AG09309 (cell line): ENCODE measurements around the gene CARD11.
"Not testable (repeated sequence)": the region's sequence is repeated elsewhere in the genome, so short reads cannot be mapped to it uniquely, and the experiment has no call there.

Experiments
- DNase-seq: peaks from one replicate; pipeline ENCODE4 v3.0.0-alpha.2; 2010; ENCODE audit warnings: low read depth
- H3K4me3 ChIP-seq: 2 replicates; pipeline ENCODE4 v1.5.1; 2011; ENCODE audit warnings: mild to moderate bottlenecking, low read depth, low read length, moderate library complexity; ENCODE audit not compliant: control insufficient read depth
- TF ChIP-seq, protein P1 (sequence below): IDR thresholded peaks from 2 replicates; pipeline ENCODE4 v1.5.1; 2011; ENCODE audit warnings: mild to moderate bottlenecking, low read depth, low read length, inconsistent platforms; ENCODE audit not compliant: insufficient read depth, control insufficient read depth; ENCODE audit errors: missing control alignments

CARD11 gene

DNA sequence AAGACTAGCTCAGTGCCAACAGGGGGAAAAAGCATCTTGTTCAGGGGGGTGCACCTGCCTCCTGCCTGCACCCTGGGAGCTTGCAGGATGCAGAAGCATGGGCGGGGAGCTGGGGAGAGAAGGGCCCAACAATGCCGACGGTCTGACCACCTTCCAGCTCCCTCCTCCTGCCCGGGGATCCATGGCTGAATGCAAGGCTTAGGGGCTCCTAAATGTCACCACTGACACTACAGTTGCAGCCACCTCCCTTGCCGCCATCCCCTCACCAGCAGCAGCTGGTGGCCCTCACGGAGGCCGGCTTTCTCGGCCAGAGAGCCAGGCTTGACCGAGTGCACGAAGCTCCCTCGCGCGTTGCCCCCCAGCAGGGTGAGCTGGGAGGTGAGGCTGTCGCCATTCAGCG lies 120.8 kb downstream of the CARD11 start:
- no peak overlapping the region for H3K4me3 ChIP-seq
- TF ChIP-seq, protein P1, sequence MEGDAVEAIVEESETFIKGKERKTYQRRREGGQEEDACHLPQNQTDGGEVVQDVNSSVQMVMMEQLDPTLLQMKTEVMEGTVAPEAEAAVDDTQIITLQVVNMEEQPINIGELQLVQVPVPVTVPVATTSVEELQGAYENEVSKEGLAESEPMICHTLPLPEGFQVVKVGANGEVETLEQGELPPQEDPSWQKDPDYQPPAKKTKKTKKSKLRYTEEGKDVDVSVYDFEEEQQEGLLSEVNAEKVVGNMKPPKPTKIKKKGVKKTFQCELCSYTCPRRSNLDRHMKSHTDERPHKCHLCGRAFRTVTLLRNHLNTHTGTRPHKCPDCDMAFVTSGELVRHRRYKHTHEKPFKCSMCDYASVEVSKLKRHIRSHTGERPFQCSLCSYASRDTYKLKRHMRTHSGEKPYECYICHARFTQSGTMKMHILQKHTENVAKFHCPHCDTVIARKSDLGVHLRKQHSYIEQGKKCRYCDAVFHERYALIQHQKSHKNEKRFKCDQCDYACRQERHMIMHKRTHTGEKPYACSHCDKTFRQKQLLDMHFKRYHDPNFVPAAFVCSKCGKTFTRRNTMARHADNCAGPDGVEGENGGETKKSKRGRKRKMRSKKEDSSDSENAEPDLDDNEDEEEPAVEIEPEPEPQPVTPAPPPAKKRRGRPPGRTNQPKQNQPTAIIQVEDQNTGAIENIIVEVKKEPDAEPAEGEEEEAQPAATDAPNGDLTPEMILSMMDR = no peak
- DNase-seq = no peak

DNA sequence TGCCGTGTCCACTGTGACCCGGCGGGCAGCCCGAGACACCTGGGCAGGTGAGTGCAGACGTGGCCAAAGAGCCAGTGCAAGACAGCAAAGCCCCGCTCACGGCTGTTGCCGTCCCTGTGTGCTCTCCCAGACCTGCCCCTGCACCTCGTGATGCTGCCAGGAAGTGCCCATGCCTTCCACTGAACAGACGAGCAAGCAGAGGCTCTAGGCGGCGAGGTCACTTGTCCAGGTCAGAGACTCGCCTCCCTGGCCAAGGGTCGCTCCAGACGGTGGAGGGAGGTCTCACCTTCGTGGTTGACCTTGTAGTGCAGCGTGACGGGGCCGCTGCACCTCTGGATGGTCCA lies 121.3 kb downstream of the CARD11 start:
- no peak for DNase-seq
- H3K4me3 ChIP-seq = no peak overlapping the region
- TF ChIP-seq, protein P1 = no peak

DNA sequence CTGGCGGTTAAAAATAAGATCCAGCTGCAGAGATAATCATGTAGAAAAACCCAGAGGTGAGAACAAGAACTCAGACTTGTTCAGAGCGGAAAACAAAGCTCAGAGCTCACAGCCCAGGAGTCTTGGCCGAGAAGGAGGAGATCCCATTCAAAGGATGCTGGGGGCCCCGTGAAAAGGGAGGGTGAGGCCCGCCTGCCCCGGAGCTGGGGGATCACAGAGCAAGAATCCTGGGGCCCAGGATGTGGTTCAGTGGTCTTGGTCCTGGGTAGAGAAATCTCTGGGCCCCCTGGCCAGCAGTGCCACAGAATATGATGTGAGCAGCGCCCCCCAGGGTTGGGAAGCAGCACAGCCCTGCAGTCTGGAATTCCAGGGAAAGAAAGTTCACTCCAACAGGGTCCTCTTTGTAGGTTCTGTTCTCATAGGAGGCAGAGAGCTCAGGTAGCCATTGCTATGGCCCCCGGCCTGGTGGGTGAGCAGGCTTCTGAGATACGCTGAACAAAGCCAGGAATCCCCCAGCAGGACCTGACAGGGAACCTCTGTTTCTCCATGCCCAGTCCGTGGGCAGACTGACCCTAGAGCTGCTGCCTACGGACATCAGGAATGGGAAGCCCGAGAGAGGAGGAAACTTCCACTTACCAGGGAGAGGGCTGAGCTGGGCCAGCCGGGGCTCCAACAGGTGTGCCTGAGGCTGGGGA lies 121.9 kb downstream of the CARD11 start:
- TF ChIP-seq, protein P1 = peak; percentile 29
- H3K4me3 ChIP-seq = no peak overlapping the region
- no peak for DNase-seq

DNA sequence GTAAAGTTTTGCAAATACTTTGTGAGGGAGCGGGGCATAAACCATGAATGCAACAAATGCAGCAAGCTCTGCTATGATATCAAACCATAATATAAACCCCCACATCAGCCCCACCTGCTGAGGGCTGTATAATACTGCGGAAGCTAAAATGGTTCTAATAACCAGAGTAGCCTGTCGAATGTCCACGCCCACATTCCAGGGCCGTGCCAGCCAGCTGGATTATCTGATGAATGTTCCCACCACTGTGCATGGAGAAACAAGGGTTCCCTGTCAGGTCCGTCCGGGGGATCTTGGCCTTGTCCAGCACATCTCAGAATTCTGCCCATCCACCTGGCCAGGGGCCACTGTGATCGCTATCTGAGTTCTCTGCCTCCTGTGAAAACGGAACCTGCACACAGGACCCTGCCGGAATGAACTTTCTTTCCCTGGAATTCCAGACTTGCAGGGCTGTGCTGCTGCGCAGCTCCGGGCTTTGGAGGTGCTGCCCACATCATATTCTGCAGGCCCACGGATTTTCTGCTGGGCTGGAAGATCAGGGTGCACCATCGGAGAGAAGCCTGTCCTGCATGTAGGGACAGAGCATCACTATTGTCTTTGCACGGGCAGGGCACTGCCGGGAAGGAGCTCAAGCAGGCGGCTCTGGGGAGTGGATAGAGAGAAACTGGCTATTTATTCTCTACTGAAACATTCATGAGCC lies 122.6 kb downstream of the CARD11 start:
- no peak for DNase-seq
- H3K4me3 ChIP-seq = no peak overlapping the region
- TF ChIP-seq, protein P1 = no peak

DNA sequence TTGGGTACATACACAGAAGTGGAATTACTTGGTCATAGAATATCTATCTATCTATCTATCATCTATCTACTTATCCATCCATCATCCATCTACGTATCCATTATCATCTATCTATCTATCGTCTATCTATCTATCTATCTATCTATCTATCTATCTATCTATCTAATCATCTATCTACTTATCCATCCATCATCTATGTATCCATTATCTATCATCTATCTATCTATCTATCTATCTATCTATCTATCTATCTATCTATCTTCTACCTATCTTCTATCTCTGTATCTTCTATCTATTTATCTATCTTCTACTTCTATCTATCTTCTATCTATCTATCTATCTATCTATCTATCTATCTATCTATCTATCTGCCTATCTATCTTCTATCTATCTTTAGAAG lies 123.2 kb downstream of the CARD11 start:
- DNase-seq, H3K4me3 ChIP-seq: not testable (repeated sequence)

DNA sequence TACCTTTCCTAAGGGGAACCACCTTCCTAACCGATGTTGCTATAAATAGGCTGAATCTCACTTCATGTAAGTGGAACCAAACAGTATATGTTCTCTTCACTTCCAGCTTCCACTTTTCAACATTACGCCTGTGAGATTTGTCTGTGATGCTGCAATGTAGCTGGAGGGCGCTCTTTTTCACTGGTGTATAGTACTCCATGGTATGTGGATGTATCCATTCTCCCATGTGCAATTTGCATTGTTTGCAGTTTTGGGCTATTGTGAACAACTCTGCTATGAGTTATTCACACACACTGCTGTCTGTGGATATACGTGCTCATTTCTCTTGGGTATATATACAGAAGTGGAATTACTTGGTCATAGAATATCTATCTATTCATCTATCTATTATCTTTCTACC lies 123.6 kb downstream of the CARD11 start:
- no peak overlapping the region for H3K4me3 ChIP-seq
- no peak for DNase-seq
- TF ChIP-seq, protein P1 = no peak

DNA sequence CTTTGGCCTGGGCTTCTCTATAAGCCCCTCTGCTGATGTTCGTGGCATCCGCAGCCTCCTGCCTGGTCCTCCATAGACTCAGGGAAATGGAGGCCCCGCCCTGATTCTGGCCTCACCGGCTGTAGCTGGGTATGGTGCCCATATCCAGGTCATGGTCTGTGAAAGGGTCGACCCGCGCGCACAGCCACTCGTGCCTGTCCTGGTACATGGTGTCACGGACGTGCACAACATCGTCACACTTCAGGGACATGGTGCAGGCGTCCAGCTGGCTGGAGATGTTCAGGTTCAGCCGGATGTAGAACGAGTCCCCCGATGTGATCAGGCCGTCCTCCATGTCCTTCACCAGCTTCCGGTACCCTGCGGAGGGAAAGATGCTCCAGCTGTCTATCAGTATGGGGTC lies 124.4 kb downstream of the CARD11 start:
- H3K4me3 ChIP-seq = no peak overlapping the region
- DNase-seq = no peak
- TF ChIP-seq, protein P1 = no peak
